ENCODE measurements around the gene DCUN1D3.

GRCh38 chr16:20920799-20921198 is 20.6 kb upstream of the DCUN1D3 start:
- no peak for TF ChIP-seq CTCF (IDR thresholded peaks at IDR 0.05)
- TF ChIP-seq POLR2AphosphoS5 (IDR thresholded peaks at IDR 0.05) = no peak
- TF ChIP-seq EP300 (IDR thresholded peaks at IDR 0.05) = no peak
- no peak for TF ChIP-seq POLR2A (IDR thresholded peaks at IDR 0.05; ENCODE audit: low read depth)

Measured in esophagus muscularis mucosa (tissue), 4 donors.